HG03159 (cell line): Measurements from ENCODE around the gene TLCD3B.
"Not testable (repeated sequence)": the region's sequence is repeated elsewhere in the genome, so short reads cannot be mapped to it uniquely, and the experiment has no call there.

ENCODE experiments used
- ATAC-seq: cut with Tn5 transposase; IDR thresholded peaks from one replicate; pipeline ENCODE4 v1.9.1; 2021; ENCODE audit warnings: mild to moderate bottlenecking, moderate library complexity; ENCODE audit not compliant: unreplicated experiment

The TLCD3B gene

GRCh38 chr16:30026449-30026848, 4.6 kb downstream of the TLCD3B start:
- ATAC-seq = no peak

DNA sequence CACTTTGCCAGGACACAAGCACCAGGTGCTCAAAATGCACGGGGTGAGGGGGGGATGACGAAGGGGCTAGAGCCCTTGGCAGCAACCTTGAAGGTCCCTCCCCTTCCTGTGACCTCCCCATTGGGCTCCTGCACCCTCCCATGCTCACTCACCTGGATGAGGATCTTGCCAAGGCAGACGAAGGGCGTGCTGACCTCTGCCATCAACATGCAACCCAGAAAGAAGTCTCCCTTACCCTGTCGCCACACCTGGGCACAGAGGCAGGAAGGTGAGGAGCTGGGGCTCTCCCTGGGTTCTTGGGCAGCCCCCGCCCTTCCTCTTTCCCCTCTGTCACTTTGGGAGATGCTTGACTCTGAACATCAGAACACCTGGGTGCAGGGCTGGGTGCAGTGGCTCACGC, 5.5 kb downstream of the TLCD3B start:
- no peak for ATAC-seq

GRCh38 chr16:30025156-30025555, 5.9 kb downstream of the TLCD3B start:
- no peak for ATAC-seq

DNA sequence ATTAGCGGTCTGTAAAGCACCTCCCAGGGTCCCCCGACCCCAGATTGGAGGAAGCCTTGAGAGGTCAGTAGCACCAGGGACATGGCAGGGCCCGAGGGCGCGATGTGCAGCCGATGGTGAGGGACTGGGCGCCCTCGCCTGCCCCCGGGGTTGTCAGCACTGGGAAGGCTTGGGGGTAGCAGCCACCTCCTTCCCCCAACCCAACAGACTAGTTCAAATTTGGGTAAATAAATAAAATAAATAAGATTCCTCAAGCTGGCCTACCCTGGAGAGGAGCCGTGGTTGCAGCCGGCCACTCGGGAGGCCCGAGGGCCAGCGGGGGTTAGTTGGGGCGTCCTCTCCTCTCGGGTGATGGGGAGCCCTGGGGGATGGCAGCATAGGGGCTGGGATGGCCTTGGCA, 6.6 kb downstream of the TLCD3B start:
- ATAC-seq = no peak

DNA sequence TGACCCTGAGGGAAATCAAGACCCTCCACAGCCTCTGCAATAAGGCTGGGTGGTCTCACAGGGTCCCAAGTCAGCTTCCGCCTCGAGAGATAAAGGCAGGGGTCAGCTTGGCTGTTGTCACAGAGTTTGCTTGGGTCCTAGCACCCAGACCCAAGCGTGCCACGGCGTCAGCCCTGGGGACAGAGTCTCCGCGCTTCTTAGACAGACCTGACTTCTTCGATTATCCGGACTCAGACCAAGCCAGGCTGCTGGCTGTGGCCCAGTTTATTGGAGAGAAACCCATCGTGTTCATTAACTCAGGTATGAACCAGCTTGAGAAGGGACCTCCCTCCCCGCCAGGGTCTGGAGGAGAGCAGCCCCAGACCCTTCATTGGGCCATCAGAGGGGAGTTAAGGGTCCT, 7.5 kb downstream of the TLCD3B start:
- no peak for ATAC-seq

GRCh38 chr16:30022887-30023286, 8.2 kb downstream of the TLCD3B start, which contains the start of gene C16orf92:
C16orf92 (plus strand) TSS chr16:30023198; CDS start chr16:30023341, 143 bp downstream.
- ATAC-seq = no peak

DNA sequence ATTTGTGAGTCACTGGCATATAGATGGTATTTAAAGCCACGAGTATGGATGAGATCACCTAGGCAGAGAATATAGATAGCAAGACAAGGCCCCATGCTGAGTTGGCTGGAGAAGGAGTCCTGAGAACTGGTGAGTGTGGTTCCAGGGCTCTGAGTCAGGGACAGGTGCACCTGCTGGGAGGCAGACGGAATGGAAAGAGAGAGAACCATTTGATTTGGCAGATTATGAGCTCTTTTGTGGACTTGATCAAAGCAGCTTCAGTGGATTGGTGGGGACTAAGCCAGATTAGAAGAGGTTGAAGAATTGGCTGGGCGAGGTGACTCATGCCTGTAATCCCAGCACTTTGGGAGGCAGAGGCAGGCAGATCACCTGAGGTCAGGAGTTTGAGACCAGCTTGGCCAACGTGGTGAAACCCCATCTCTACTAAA, 12.3 kb downstream of the TLCD3B start:
- no peak for ATAC-seq

GRCh38 chr16:30017937-30018336, 13.1 kb downstream of the TLCD3B start:
- not testable (repeated sequence) for ATAC-seq

GRCh38 chr16:30017277-30017656, 13.8 kb downstream of the TLCD3B start:
- no peak for ATAC-seq

- ATAC-seq = no peak
These were observed 14.4 kb downstream of the TLCD3B start for GRCh38 chr16:30016555-30017276.

DNA sequence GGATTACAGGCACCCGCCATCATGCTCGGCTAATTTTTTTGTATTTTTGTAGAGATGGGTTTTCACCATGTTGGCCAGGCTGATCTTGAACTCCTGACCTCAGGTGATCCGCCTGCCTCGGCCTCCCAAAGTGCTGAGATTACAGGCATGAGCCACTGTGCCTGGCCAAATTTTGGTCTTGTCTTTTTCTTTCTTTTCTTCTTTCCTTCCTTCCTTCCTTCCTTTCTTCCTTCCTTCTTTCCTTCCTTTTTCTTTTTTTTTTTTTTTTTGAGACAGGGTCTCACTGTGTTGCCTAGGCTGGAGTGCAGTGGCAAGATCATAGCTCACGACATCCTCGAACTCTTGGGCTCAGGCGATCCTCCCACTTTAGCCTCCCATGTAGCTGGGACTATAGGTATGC, 15.6 kb downstream of the TLCD3B start:
- ATAC-seq = not testable (repeated sequence)

GRCh38 chr16:30012598-30012997, 18.5 kb downstream of the TLCD3B start:
- ATAC-seq = not testable (repeated sequence)

DNA sequence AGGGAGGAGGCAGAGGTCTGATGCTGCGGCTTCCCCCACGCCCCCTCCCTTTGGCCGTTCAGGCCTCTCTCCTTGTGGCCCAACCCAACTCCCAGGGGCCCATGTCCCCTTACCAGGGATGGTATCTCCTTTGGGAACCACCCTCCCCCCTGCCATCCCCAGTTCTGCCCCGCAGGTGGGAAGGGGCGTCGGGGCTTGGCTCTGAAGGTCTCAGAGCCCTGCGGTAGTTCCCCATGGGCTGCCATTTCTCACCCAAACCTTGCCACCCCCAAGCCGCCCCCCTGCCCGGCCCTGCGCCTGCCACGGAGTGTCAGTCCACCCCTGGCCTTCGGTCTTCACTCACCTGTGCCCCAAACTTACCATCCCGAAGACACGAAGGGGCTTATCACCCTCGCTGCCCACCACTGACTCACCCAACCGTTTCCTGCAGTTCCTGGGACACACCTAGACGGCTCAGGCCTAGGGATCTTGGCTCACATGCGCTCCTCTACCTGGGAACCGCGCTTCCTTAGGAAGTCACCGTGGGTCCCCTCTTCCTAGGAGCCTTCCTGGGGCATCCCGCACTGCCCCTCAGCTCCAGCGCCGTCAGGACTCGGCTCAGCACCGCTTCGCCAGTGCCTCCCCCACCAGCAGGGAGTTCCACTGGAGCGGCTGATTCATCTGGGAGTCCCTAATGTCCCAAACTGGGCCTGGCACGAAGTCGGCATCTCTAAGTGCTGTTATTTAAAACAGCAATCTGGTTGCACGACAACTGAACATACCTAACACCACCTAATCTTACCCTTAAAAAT, 19.2 kb downstream of the TLCD3B start:
- ATAC-seq = no peak

GRCh38 chr16:30010844-30011713, 20.0 kb downstream of the TLCD3B start, which contains the start of gene DOC2A:
DOC2A (minus strand) TSS chr16:30011027; CDS start chr16:30010222, 805 bp downstream.
- no peak for ATAC-seq

- ATAC-seq = no peak
These were observed 20.9 kb downstream of the TLCD3B start for GRCh38 chr16:30009990-30010843.

DNA sequence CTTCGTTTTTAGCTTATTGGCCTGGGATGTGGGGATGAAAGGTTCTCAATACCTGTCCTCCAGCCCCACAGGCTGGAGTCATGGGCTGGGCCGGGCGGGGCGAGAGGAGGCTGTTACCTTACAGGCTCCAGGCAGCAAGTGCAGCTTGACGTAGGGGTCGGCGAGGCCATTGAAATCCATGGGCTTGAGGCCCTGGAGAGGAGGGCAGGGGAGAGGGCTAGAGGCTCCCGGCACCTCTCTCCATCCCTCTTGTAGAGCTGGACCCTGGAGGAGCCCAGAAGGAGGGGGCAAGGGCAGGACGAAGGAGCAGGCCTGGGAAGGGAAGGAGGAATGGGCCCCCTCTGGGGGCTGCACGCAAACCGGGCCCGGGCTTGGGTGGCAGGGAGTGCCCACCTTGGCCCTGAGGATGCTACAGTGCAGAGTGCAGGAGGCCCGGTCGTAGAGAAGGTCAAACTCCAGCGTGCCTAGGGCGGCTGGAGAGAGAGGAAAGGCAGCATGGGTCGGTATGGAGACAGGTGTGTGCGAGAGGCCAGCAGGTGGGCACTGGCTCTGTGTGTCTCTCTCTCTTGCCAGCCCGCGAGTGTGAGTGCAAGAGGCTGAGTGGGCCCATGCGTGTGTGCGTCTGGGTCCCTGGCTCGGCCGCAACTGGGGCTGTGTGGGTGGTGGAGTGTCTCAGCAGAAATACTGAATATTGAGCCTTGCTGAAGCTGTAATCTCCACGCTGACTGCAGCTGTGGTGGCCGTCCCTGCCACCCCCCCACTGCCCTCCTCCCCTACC, 21.8 kb downstream of the TLCD3B start:
- no peak for ATAC-seq

GRCh38 chr16:30007378-30007895, 23.6 kb downstream of the TLCD3B start:
- ATAC-seq = no peak

DNA sequence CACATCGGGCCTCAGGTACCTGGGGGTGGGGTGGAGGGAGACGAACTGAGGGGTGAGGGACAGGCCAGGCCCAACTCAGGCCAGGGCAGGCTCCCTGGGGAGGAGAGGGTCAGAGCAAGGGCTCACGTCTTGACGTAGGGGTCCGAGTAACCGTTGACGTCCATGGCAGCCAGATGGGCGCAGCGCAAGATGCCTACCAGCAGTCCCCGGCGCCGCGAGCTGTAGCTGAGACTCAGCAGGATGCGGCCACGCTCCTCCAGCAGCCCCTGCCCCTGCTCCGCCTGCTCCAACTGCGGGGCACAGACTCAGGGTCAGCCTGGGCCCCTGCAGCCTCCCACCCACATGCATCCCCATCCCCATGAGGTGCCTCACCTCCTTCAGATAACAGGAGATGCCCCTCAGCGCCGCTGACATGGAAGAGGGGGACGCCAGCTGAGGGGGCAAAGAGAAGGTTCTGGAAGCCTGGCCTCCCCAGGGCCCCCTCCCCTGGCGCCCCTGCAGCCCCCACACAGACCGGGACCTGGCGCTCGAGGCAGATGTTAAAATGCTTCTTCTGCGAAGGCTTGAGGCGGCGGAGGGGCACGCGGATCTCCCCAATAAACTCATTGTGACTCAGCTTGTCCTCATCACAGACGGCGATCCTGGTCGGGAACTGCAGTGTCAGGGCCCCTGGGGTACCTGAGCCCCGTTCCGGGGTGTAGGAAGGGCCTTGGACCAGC, 24.3 kb downstream of the TLCD3B start:
- ATAC-seq = no peak

- no peak for ATAC-seq
These were observed 25.0 kb downstream of the TLCD3B start for GRCh38 chr16:30006095-30006473.
